Embryonic facial prominence (tissue), 1 donor: Measurements from ENCODE around the gene KRT80.

Experiments
- DNase-seq: peaks from one replicate; pipeline ENCODE4 v3.0.0-alpha.2; 2016; ENCODE audit errors: extremely low spot score

KRT80 gene

GRCh38 chr12:52155048-52155868 lies 36.6 kb downstream of the KRT80 start:
- DNase-seq = peak; percentile 25

- no peak for DNase-seq
Measured at GRCh38 chr12:52152905-52153317, 38.9 kb downstream of the KRT80 start.

GRCh38 chr12:52151837-52152783 lies 39.7 kb downstream of the KRT80 start:
- no peak for DNase-seq

GRCh38 chr12:52151153-52151836 lies 40.5 kb downstream of the KRT80 start:
- no peak for DNase-seq

- DNase-seq = no peak
Measured at GRCh38 chr12:52149651-52150241, 42.1 kb downstream of the KRT80 start.

GRCh38 chr12:52149182-52149641 lies 42.6 kb downstream of the KRT80 start:
- no peak for DNase-seq

GRCh38 chr12:52148464-52149181 lies 43.2 kb downstream of the KRT80 start:
- DNase-seq = no peak

GRCh38 chr12:52147964-52148463 lies 43.8 kb downstream of the KRT80 start:
- no peak for DNase-seq

- no peak for DNase-seq
Measured at GRCh38 chr12:52147367-52147963, 44.3 kb downstream of the KRT80 start.

- DNase-seq = no peak
Measured at GRCh38 chr12:52146822-52147366, 44.9 kb downstream of the KRT80 start.

- DNase-seq = no peak
Measured at GRCh38 chr12:52146089-52146821, 45.6 kb downstream of the KRT80 start.

GRCh38 chr12:52145228-52146088 lies 46.4 kb downstream of the KRT80 start:
- DNase-seq = no peak

- no peak for DNase-seq
Measured at GRCh38 chr12:52144512-52145227, 47.1 kb downstream of the KRT80 start.

GRCh38 chr12:52142431-52142830 lies 49.4 kb downstream of the KRT80 start:
- DNase-seq = no peak

- no peak for DNase-seq
Measured at GRCh38 chr12:52141875-52142274, 49.9 kb downstream of the KRT80 start.

GRCh38 chr12:52141306-52141705 lies 50.5 kb downstream of the KRT80 start:
- no peak for DNase-seq

GRCh38 chr12:52139579-52140062 lies 52.2 kb downstream of the KRT80 start:
- no peak for DNase-seq
